WTC11 (cell line): ENCODE data around the gene PDE6H. TPM values are rescaled to one million over a fixed set of nuclear protein-coding genes. Genes with fewer than 3 reads are reported as not detected.

Source experiments
- ATAC-seq: fragments of 200-7000 bp; cut with Tn5 transposase; 2 replicates; pipeline ENCODE4 v1.10.0; 2021; ENCODE audit warnings: mild to moderate bottlenecking, moderate library complexity
- CTCF ChIA-PET: fragments of 300-600 bp; sonication (Branson Sonifier 250); formaldehyde crosslinking; loops from one replicate; lab custom pipeline; 2021; ENCODE audit warnings: antibody characterized with exemption; lab: Charles Lee
- POLR2A ChIA-PET: fragments of 350-600 bp; sonication (Branson Sonifier 250); formaldehyde crosslinking; loops from one replicate; lab custom pipeline; 2021; ENCODE audit warnings: antibody characterized with exemption; lab: Charles Lee
- DNase-seq: peaks from one replicate; pipeline ENCODE4 v3.0.0; 2021; ENCODE audit warnings: low spot score
- H3K27ac Mint-ChIP-seq: 2 replicates; pipeline ENCODE4 v1.8.0; 2021; ENCODE audit warnings: mixed read lengths
- H3K27me3 Mint-ChIP-seq: 2 replicates; pipeline ENCODE4 v1.8.0; 2021; ENCODE audit warnings: low read depth, mild to moderate bottlenecking, moderate library complexity, mixed read lengths
- H3K36me3 Mint-ChIP-seq: 2 replicates; pipeline ENCODE4 v1.8.0; 2021; ENCODE audit warnings: mixed read lengths
- H3K4me1 Mint-ChIP-seq: 2 replicates; pipeline ENCODE4 v1.8.0; 2022; ENCODE audit warnings: mixed read lengths
- H3K4me3 Mint-ChIP-seq: 2 replicates; pipeline ENCODE4 v1.8.0; 2021; ENCODE audit warnings: mild to moderate bottlenecking, moderate library complexity, mixed read lengths
- H3K9me3 Mint-ChIP-seq: 2 replicates; pipeline ENCODE4 v1.8.0; 2021; ENCODE audit warnings: mixed read lengths
- ATF1 ChIP-seq: sonication (generic); formaldehyde crosslinking; IDR thresholded peaks from 2 replicates; pipeline ENCODE4 v1.8.1; 2023; ENCODE audit warnings: mild to moderate bottlenecking, moderate library complexity, missing genetic modification reagents
- CREB1 ChIP-seq: sonication (generic); formaldehyde crosslinking; IDR thresholded peaks from 2 replicates; pipeline ENCODE4 v1.8.0; 2023; ENCODE audit warnings: mild to moderate bottlenecking, missing genetic modification reagents
- ELF4 ChIP-seq: sonication (generic); formaldehyde crosslinking; IDR thresholded peaks from 2 replicates; pipeline ENCODE4 v1.8.1; 2022; ENCODE audit warnings: low read depth, mild to moderate bottlenecking, moderate library complexity, missing genetic modification reagents
- FOXP1 ChIP-seq: sonication (generic); formaldehyde crosslinking; IDR thresholded peaks from 2 replicates; pipeline ENCODE4 v1.8.0; 2022; ENCODE audit warnings: missing genetic modification reagents, mild to moderate bottlenecking, moderate library complexity, borderline replicate concordance
- GABPB1 ChIP-seq: sonication (generic); formaldehyde crosslinking; IDR thresholded peaks from 2 replicates; pipeline ENCODE4 v1.8.1; 2023; ENCODE audit warnings: mild to moderate bottlenecking, missing genetic modification reagents
- JUN ChIP-seq: sonication (generic); formaldehyde crosslinking; IDR thresholded peaks from 2 replicates; pipeline ENCODE4 v1.8.0; 2023; ENCODE audit warnings: mild to moderate bottlenecking, missing genetic modification reagents
- NFYB ChIP-seq: sonication (generic); formaldehyde crosslinking; conservative IDR thresholded peaks from 2 replicates; pipeline ENCODE4 v1.8.0; 2022; ENCODE audit warnings: low read depth, missing genetic modification reagents
- NR3C1 ChIP-seq: sonication (generic); formaldehyde crosslinking; conservative IDR thresholded peaks from 2 replicates; pipeline ENCODE4 v1.8.1; 2023; ENCODE audit warnings: low read depth, mild to moderate bottlenecking, missing genetic modification reagents
- SMAD4 ChIP-seq: sonication (generic); formaldehyde crosslinking; IDR thresholded peaks from 2 replicates; pipeline ENCODE4 v1.8.0; 2022; ENCODE audit warnings: mild to moderate bottlenecking, missing genetic modification reagents
- TCF7 ChIP-seq: sonication (generic); formaldehyde crosslinking; IDR thresholded peaks from 2 replicates; pipeline ENCODE4 v1.8.0; 2022; ENCODE audit warnings: mild to moderate bottlenecking, low read depth, missing genetic modification reagents, moderate library complexity
- ZNF121 ChIP-seq: sonication (generic); formaldehyde crosslinking; IDR thresholded peaks from 2 replicates; pipeline ENCODE4 v1.8.0; 2023; ENCODE audit warnings: missing genetic modification reagents
- ZNF423 ChIP-seq: fragments of 250-450 bp; sonication (Bioruptor Pico); IDR thresholded peaks from 2 replicates; pipeline ENCODE4 v2.1.2; 2022; ENCODE audit warnings: mild to moderate bottlenecking, moderate library complexity
- total RNA-seq: library from RNA; stranded (reverse); gene quantifications from 3 replicates; pipeline ENCODE4 v1.2.3, GENCODE V29; 2021
- TF ChIP-seq, protein P1 (sequence below): fragments of 250-450 bp; sonication (Bioruptor Pico); conservative IDR thresholded peaks from 2 replicates; pipeline ENCODE4 v1.9.0; 2021; ENCODE audit warnings: mild to moderate bottlenecking
- TF ChIP-seq, protein P2 (sequence below): sonication (generic); formaldehyde crosslinking; IDR thresholded peaks from 2 replicates; pipeline ENCODE4 v1.8.0; 2023; ENCODE audit warnings: missing genetic modification reagents
- TF ChIP-seq, protein P3 (sequence below): sonication (generic); formaldehyde crosslinking; conservative IDR thresholded peaks from 2 replicates; pipeline ENCODE4 v1.8.1; 2023; ENCODE audit warnings: mild to moderate bottlenecking, low read depth, missing genetic modification reagents, moderate library complexity
- TF ChIP-seq, protein P4 (sequence below): sonication (generic); formaldehyde crosslinking; IDR thresholded peaks from 2 replicates; pipeline ENCODE4 v1.8.0; 2023; ENCODE audit warnings: missing genetic modification reagents, mild to moderate bottlenecking, borderline replicate concordance
- TF ChIP-seq, protein P5 (sequence below): sonication (generic); formaldehyde crosslinking; conservative IDR thresholded peaks from 2 replicates; pipeline ENCODE4 v1.8.1; 2022; ENCODE audit warnings: mild to moderate bottlenecking, missing genetic modification reagents

Gene PDE6H
- total RNA-seq, 1 experiment from 2014 or later = not detected

DNA sequence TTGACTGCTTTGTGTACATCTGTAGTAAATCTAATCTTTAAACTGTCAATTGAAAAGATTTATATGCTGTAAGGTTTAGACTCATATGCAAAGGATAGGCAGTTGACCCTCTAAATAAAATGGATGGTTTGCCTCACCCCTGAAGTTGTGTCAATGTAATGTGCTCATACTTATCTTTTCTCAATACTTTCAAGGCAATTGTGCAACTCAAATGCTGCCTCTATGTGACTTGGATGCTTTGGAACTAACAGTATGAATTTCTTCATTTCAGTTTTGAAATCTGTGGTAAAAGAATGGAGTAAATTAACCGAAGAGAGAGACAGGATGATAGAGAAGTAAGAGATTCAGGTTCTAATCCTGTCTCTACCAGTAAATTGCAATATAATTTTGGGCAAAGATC is 9.7 kb downstream of the PDE6H start:
- Mint-ChIP-seq H3K4me3 (no peak overlapping the region), H3K27me3 (no peaks in the 10 kb centered on the region), H3K27ac (no peak overlapping the region), H3K36me3 (no peaks in the 10 kb centered on the region), H3K9me3 (no peaks in the 10 kb centered on the region), H3K4me1 (0 out of 2 replicates have a peak, but pooled peaks cover 2% of the 10 kb centered on the region)
- TF ChIP-seq TCF7 (CRISPR knock-in tag) (no peak), ZNF423 (no peak), CREB1 (CRISPR knock-in tag) (no peak), NFYB (CRISPR knock-in tag) (no peak), JUN (CRISPR knock-in tag) (no peak), SMAD4 (CRISPR knock-in tag) (no peak), ZNF121 (CRISPR knock-in tag) (no peak), GABPB1 (CRISPR knock-in tag) (no peak), ATF1 (CRISPR knock-in tag) (no peak), FOXP1 (no peak), NR3C1 (CRISPR knock-in tag) (no peak), ELF4 (CRISPR knock-in tag) (no peak)
- TF ChIP-seq, protein P1, sequence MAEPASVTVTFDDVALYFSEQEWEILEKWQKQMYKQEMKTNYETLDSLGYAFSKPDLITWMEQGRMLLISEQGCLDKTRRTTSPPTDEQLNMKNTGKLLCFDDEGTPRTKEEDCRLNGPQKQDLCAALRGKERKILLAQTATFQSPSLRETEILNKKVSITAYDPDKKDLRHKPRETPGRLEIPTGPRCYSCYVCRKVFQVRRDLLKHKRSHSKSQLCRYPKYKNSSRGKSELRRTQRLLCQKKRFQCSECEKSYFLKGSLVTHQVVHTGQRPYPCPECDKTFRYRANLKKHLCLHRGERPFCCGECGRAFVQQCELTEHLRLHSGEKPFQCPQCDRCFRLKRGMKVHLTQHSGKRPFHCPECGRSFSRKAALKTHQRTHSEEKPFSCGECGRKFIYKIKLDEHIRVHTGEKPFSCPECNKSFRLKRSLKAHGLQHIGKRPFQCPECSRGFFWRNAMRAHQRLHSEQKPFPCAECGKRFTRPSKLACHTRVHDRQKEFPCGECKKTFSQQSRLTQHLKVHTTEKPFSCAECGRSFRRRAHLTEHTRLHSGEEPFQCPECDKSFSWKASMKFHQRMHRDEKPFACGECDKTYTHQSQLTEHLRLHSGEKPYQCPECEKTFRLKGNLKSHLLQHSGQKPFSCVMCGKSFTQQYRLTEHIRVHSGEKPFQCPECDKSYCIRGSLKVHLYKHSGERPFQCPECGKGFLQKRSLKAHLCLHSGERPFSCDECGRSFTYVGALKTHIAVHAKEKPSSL (CRISPR knock-in tag) = no peak
- TF ChIP-seq, protein P2, sequence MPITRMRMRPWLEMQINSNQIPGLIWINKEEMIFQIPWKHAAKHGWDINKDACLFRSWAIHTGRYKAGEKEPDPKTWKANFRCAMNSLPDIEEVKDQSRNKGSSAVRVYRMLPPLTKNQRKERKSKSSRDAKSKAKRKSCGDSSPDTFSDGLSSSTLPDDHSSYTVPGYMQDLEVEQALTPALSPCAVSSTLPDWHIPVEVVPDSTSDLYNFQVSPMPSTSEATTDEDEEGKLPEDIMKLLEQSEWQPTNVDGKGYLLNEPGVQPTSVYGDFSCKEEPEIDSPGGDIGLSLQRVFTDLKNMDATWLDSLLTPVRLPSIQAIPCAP (CRISPR knock-in tag) = no peak
- TF ChIP-seq, protein P3, sequence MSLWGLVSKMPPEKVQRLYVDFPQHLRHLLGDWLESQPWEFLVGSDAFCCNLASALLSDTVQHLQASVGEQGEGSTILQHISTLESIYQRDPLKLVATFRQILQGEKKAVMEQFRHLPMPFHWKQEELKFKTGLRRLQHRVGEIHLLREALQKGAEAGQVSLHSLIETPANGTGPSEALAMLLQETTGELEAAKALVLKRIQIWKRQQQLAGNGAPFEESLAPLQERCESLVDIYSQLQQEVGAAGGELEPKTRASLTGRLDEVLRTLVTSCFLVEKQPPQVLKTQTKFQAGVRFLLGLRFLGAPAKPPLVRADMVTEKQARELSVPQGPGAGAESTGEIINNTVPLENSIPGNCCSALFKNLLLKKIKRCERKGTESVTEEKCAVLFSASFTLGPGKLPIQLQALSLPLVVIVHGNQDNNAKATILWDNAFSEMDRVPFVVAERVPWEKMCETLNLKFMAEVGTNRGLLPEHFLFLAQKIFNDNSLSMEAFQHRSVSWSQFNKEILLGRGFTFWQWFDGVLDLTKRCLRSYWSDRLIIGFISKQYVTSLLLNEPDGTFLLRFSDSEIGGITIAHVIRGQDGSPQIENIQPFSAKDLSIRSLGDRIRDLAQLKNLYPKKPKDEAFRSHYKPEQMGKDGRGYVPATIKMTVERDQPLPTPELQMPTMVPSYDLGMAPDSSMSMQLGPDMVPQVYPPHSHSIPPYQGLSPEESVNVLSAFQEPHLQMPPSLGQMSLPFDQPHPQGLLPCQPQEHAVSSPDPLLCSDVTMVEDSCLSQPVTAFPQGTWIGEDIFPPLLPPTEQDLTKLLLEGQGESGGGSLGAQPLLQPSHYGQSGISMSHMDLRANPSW (CRISPR knock-in tag) = no peak
- TF ChIP-seq, protein P4, sequence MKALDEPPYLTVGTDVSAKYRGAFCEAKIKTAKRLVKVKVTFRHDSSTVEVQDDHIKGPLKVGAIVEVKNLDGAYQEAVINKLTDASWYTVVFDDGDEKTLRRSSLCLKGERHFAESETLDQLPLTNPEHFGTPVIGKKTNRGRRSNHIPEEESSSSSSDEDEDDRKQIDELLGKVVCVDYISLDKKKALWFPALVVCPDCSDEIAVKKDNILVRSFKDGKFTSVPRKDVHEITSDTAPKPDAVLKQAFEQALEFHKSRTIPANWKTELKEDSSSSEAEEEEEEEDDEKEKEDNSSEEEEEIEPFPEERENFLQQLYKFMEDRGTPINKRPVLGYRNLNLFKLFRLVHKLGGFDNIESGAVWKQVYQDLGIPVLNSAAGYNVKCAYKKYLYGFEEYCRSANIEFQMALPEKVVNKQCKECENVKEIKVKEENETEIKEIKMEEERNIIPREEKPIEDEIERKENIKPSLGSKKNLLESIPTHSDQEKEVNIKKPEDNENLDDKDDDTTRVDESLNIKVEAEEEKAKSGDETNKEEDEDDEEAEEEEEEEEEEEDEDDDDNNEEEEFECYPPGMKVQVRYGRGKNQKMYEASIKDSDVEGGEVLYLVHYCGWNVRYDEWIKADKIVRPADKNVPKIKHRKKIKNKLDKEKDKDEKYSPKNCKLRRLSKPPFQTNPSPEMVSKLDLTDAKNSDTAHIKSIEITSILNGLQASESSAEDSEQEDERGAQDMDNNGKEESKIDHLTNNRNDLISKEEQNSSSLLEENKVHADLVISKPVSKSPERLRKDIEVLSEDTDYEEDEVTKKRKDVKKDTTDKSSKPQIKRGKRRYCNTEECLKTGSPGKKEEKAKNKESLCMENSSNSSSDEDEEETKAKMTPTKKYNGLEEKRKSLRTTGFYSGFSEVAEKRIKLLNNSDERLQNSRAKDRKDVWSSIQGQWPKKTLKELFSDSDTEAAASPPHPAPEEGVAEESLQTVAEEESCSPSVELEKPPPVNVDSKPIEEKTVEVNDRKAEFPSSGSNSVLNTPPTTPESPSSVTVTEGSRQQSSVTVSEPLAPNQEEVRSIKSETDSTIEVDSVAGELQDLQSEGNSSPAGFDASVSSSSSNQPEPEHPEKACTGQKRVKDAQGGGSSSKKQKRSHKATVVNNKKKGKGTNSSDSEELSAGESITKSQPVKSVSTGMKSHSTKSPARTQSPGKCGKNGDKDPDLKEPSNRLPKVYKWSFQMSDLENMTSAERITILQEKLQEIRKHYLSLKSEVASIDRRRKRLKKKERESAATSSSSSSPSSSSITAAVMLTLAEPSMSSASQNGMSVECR = no peak
- TF ChIP-seq, protein P5, sequence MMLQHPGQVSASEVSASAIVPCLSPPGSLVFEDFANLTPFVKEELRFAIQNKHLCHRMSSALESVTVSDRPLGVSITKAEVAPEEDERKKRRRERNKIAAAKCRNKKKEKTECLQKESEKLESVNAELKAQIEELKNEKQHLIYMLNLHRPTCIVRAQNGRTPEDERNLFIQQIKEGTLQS = no peak
- CTCF ChIA-PET = no interaction called here
- ATAC-seq = no peak
- DNase-seq = no peak
- POLR2A ChIA-PET = interaction anchor here (0.6 kb wide), 1 partner anchor 69 kb away, joined by 3 read pairs; no protein-coding TSS in a partner anchor
